Measurements from ENCODE around the gene OR8B4. TPM values are rescaled to one million over a fixed set of nuclear protein-coding genes. Genes with fewer than 3 reads are reported as not detected.
"Not testable (repeated sequence)": the region's sequence is repeated elsewhere in the genome, so short reads cannot be mapped to it uniquely, and the experiment has no call there.

Gene OR8B4
- total RNA-seq, 1 donor: not detected

DNA sequence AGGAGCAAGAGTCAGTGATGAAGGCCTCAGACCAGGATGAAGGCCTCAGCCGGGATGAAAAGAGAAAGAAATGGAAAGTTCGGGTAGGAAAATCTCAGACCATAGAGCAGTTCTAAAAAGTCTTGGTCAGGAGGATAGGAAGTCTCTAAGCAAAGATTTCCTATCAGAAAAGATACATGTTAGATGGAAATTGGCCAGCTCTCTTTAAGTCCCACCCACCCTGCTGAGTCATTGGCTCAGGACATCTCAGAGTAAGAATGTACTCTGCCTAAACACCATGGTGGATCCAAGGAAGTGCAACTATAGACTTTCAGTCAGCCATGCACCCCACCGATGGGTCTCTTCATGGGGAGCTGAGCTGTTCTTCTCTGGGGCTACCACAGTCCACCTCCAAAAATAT lies 30.3 kb downstream of the OR8B4 start:
- no peak overlapping the region for H3K4me3 ChIP-seq (ENCODE audit: low read depth, low read length)
- DNase-seq (ENCODE audit: low read depth): no peak
- TF ChIP-seq, protein P1, sequence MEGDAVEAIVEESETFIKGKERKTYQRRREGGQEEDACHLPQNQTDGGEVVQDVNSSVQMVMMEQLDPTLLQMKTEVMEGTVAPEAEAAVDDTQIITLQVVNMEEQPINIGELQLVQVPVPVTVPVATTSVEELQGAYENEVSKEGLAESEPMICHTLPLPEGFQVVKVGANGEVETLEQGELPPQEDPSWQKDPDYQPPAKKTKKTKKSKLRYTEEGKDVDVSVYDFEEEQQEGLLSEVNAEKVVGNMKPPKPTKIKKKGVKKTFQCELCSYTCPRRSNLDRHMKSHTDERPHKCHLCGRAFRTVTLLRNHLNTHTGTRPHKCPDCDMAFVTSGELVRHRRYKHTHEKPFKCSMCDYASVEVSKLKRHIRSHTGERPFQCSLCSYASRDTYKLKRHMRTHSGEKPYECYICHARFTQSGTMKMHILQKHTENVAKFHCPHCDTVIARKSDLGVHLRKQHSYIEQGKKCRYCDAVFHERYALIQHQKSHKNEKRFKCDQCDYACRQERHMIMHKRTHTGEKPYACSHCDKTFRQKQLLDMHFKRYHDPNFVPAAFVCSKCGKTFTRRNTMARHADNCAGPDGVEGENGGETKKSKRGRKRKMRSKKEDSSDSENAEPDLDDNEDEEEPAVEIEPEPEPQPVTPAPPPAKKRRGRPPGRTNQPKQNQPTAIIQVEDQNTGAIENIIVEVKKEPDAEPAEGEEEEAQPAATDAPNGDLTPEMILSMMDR (IDR thresholded peaks at IDR 0.05; ENCODE audit: insufficient read depth, low read depth, low read length): no peak

DNA sequence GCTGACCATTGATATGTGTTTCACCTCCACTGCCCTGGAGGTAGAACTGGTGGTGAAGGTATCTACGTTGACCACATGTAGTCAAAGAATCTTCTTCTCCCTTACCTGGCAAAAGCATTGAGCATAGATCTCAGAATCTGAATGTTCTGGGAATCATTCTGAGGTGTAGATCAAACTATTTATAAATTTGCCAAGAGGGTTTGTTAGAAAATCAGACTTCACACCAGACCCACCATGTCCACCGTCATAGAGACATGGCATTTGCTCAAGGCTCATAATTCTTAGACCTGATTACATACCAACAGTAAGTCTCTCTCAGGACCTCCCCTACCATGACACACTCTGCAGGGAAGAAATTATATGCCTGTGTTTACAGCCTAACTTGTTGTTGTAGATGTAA lies 40.3 kb downstream of the OR8B4 start, which contains the start of gene OR8B2:
Gene OR8B2, minus strand, starts transcription at position 101 of the 400 bp plus-strand sequence. CDS start 1,156 bp downstream, outside the sequence.
- H3K4me3 ChIP-seq (ENCODE audit: low read depth, low read length): no peak within 1 kb of the TSS
- no peak for DNase-seq (ENCODE audit: low read depth)
- TF ChIP-seq, protein P1 (IDR thresholded peaks at IDR 0.05; ENCODE audit: insufficient read depth, low read depth, low read length): no peak

DNA sequence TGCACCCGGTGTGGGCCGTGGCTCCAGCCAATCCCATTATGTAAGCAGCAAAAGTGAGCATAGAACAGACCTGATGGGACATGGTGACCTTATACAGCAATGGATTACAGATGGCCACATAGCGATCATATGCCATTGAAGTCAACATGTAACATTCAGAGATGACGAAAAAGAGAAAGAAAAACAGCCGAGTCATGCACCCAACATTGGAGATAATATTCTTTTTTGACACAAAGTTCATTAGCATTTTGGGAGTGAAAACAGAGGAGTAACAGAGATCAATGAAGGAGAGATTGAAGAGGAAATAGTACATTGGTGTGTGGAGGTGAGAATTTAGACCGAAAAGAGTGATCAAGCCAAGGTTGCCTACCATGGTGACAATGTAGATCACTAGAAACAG lies 41.8 kb downstream of the OR8B4 start:
- H3K4me3 ChIP-seq (ENCODE audit: low read depth, low read length); DNase-seq (ENCODE audit: low read depth): not testable (repeated sequence)

DNA sequence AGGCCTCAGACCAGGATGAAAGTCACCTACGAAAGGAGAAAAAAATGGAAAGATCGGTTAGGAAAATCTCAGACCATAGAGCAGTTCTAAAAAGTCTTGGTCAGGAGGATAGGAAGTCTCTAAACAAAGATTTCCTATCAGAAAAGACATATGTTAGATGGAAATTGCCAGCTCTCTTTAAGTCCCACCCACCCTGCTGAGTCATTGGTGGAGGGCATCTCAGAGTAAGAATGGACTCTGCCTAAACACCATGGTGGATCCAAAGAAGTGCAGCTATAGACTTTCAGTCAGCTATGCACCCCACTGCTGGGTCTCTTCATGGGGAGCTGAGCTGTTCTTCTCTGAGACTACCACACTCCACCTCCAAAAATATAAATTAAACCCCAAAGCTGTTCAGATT lies 44.1 kb downstream of the OR8B4 start:
- DNase-seq (ENCODE audit: low read depth): no peak
- TF ChIP-seq, protein P1 (IDR thresholded peaks at IDR 0.05; ENCODE audit: insufficient read depth, low read depth, low read length): no peak
- no peak overlapping the region for H3K4me3 ChIP-seq (ENCODE audit: low read depth, low read length)

DNA sequence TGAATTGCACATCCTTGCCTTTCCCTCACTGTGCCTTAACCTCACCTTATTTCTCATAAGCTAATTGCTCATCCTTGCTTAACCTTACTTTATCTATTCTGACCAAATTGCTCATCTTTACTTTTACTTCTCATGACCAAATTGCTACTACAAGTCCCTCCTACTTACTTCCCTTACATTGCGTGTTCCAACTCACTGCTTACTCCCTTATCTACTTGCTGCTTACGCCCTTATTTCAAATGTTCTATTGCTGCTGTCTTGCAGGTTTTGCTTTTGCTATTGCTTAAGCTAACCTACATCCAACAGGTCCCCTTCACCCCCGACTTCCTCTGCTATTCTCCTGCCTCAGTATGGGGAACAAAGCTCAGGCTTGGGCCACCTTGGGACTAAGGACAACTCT lies 48.4 kb downstream of the OR8B4 start:
- DNase-seq (ENCODE audit: low read depth): no peak
- no peak overlapping the region for H3K4me3 ChIP-seq (ENCODE audit: low read depth, low read length)
- TF ChIP-seq, protein P1 (IDR thresholded peaks at IDR 0.05; ENCODE audit: insufficient read depth, low read depth, low read length): no peak

Other genes starting within 250 kb of the OR8B4 start
- gene OR10D3, start 241.5 kb downstream of the OR8B4 start, total RNA-seq: not detected in 2 replicates
- gene OR8G1, start 183.8 kb downstream of the OR8B4 start, total RNA-seq: under 0.01 TPM in 1 of 2 replicates, not detected in the other
- gene OR8G5, start 168.5 kb downstream of the OR8B4 start, total RNA-seq: not detected in 2 replicates
- gene OR8D1, start 110.9 kb downstream of the OR8B4 start, total RNA-seq: 0.32 TPM in 1 of 2 replicates, not detected in the other
- gene OR8D2, start 104.7 kb downstream of the OR8B4 start, total RNA-seq: not detected in 2 replicates
- not detected in 2 replicates for gene OR8B2, start 40.4 kb downstream of the OR8B4 start, total RNA-seq
- not detected in 2 replicates for gene OR8B3, start 25.8 kb downstream of the OR8B4 start, total RNA-seq
- gene OR8B8, start 20.8 kb upstream of the OR8B4 start, total RNA-seq: not detected in 2 replicates
- gene OR8B12, start 118.8 kb upstream of the OR8B4 start, total RNA-seq: not detected in 2 replicates
- gene OR8A1, start 145.1 kb upstream of the OR8B4 start, total RNA-seq: under 0.01 TPM in 1 of 2 replicates, not detected in the other
- under 0.01 TPM in 1 of 2 replicates, not detected in the other for gene PANX3, start 186.6 kb upstream of the OR8B4 start, total RNA-seq
- gene TBRG1, start 198.0 kb upstream of the OR8B4 start, total RNA-seq: 24.2 and 30.9 TPM in 2 replicates
- gene SIAE, start 248.9 kb upstream of the OR8B4 start, total RNA-seq: 6.4 and 9.5 TPM in 2 replicates
- 12.1 and 13.5 TPM in 2 replicates for gene SPA17, start 249.0 kb upstream of the OR8B4 start, total RNA-seq